ENCODE results near the gene NUMA1. TPM values are rescaled to one million over a fixed set of nuclear protein-coding genes. Genes with fewer than 3 reads are reported as not detected.

The NUMA1 gene
- total and polyA plus RNA-seq, 2 of the 8 experiments (the other 6 are each of a cell fraction or from before 2014, with no cell fraction given) = 101 to 107 TPM

GRCh38 chr11:72083414-72083813 lies 3.1 kb upstream of the NUMA1 start:
- Histone ChIP-seq H2BK12ac (ENCODE audit: low read depth, low read length) (no peak overlapping the region), H3K4ac (replicated peaks; ENCODE audit: insufficient read length, low read depth, low read length) (no peak overlapping the region), H4K8ac (ENCODE audit: extremely low read depth, insufficient read depth, low read length) (no peak overlapping the region), H2BK5ac (ENCODE audit: low read depth, low read length) (no peak overlapping the region), H4K5ac (ENCODE audit: insufficient read length, low read depth, low read length) (no peak overlapping the region), H2BK15ac (ENCODE audit: low read length) (no peak overlapping the region), H3K4me1 (replicated peaks in 1 of 4; ENCODE audit: control insufficient read depth in 3 of 4, insufficient read depth in 4 of 4, low read length in 3 of 4) (peaks cover 0 to 2% (median 0%) of the 10 kb centered on the region in 4 experiments; a peak in 3 of 7 replicates), H3K27me3 (replicated peaks in 1 of 4; ENCODE audit: control insufficient read depth in 3 of 4, extremely low read depth in 1 of 4, insufficient read depth in 3 of 4, low read length in 3 of 4) (no peaks in the 10 kb centered on the region), H2AK5ac (ENCODE audit: low read depth, low read length) (no peak overlapping the region), H3K9me3 (ENCODE audit: insufficient read depth in 2 of 2, low read depth in 1 of 2, low read length in 1 of 2) (no peaks in the 10 kb centered on the region), H2BK20ac (ENCODE audit: low read length) (no peak overlapping the region), H2AFZ (ENCODE audit: low read length) (no peak overlapping the region), H3K27ac (ENCODE audit: low read depth, low read length) (no peak overlapping the region), H3K9ac (replicated peaks in 1 of 4; ENCODE audit: extremely low read depth in 1 of 4, low read depth in 3 of 4, low read length in 3 of 4) (no peak overlapping the region), H3K79me2 (ENCODE audit: control insufficient read depth in 1 of 2, insufficient read depth in 2 of 2, low read length in 2 of 2) (peaks cover 6 to 16% of the 10 kb centered on the region in 2 experiments; a peak in 3 of 4 replicates), H3K4me2 (ENCODE audit: insufficient read depth in 1 of 2, low read depth in 2 of 2, low read length in 2 of 2) (no peak overlapping the region), H4K20me1 (replicated peaks in 1 of 2; ENCODE audit: control insufficient read depth in 1 of 2, insufficient read depth in 2 of 2, low read length in 2 of 2) (peaks cover 2 to 4% of the 10 kb centered on the region in 2 experiments), H3K23me2 (ENCODE audit: low read depth, low read length) (peaks cover 4% of the 10 kb centered on the region; the same call in 1 of the 2 replicates), H3K56ac (replicated peaks; ENCODE audit: insufficient read length, low read depth, low read length) (no peak overlapping the region), H3K14ac (ENCODE audit: insufficient read length) (no peak overlapping the region), H3K4me3 (ENCODE audit: extremely low read depth in 1 of 4, insufficient read depth in 2 of 4, low read depth in 3 of 4, low read length in 4 of 4) (no peak overlapping the region), H2BK120ac (replicated peaks; ENCODE audit: low read depth, low read length) (no peak overlapping the region), H3K79me1 (ENCODE audit: low read depth, low read length) (no peaks in the 10 kb centered on the region), H4K91ac (replicated peaks; ENCODE audit: insufficient read length, low read length) (no peak overlapping the region), H3K36me3 (ENCODE audit: control insufficient read depth in 2 of 4, insufficient read depth in 4 of 4, low read length in 3 of 4) (peaks cover 0 to 4% (median 0%) of the 10 kb centered on the region in 4 experiments; a peak in 2 of 8 replicates), H3K23ac (ENCODE audit: insufficient read length) (no peak overlapping the region), H3K18ac (ENCODE audit: extremely low read depth, low read length) (no peak overlapping the region)
- ChIA-PET CTCF (ENCODE audit: partially characterized antibody) (interaction anchor here (3.9 kb wide), 1 partner anchor 58 kb away, joined by 44 read pairs; no protein-coding TSS in a partner anchor), POLR2A (ENCODE audit: partially characterized antibody) (interaction anchor here (6.7 to 8.4 kb wide), 2 partner anchors 13 to 44 kb away, joined by 33 to 144 read pairs; partner anchors contain the start of gene LAMTOR1)
- WGBS, 2 experiments (ENCODE audit: extremely low coverage in 1 of 2, insufficient coverage in 1 of 2, insufficient read length in 1 of 2, insufficient replicate concordance in 2 of 2, low coverage in 1 of 2, low lambda C conversion rate in 2 of 2, missing lambda C conversion rate in 1 of 2) = 81% methylated on average over 2 of the region's 2 CpGs; no CpG with 5 or more reads in 1 of the 2 experiments
- DNase-seq (ENCODE audit: low read depth in 1 of 2, low spot score in 2 of 2) = no peak
- no peak for FAIRE-seq
- TF ChIP-seq KDM4A (IDR thresholded peaks at IDR 0.05; ENCODE audit: low read depth, low read length, severe bottlenecking) (no peak), SAP30 (IDR thresholded peaks at IDR 0.05; ENCODE audit: insufficient read depth, insufficient replicate concordance, low read length) (no peak), MAX (IDR thresholded peaks at IDR 0.05) (no peak), TCF12 (IDR thresholded peaks at IDR 0.05; ENCODE audit: low read depth, low read length) (no peak), SIX5 (IDR thresholded peaks at IDR 0.05; ENCODE audit: low read depth, low read length) (no peak), JUN (IDR thresholded peaks at IDR 0.05; ENCODE audit: low read depth, low read length) (no peak), SUZ12 (IDR thresholded peaks at IDR 0.05; ENCODE audit: low read length) (no peak), KDM1A (IDR thresholded peaks at IDR 0.05; ENCODE audit: borderline replicate concordance, low read length) (no peak)
